Measurements from ENCODE around the gene KLHL17.
"Not testable (repeated sequence)": the region's sequence is repeated elsewhere in the genome, so short reads cannot be mapped to it uniquely, and the experiment has no call there.

Gene KLHL17

GRCh38 chr1:935751-936231, 24.6 kb upstream of the KLHL17 start:
- DNase-seq (ENCODE audit: low read depth in 1 of 2, low spot score in 1 of 2) = no peak

- DNase-seq (ENCODE audit: low read depth in 1 of 2, low spot score in 1 of 2) = no peak
These were observed 23.8 kb upstream of the KLHL17 start for GRCh38 chr1:936348-937264.

- no peak for DNase-seq (ENCODE audit: low read depth in 1 of 2, low spot score in 1 of 2)
These were observed 22.9 kb upstream of the KLHL17 start for GRCh38 chr1:937521-937920.

- no peak for DNase-seq (ENCODE audit: low read depth in 1 of 2, low spot score in 1 of 2)
These were observed 22.2 kb upstream of the KLHL17 start for GRCh38 chr1:938088-938683.

GRCh38 chr1:938711-939489, 21.5 kb upstream of the KLHL17 start:
- no peak for DNase-seq (ENCODE audit: low read depth in 1 of 2, low spot score in 1 of 2)

- no peak for DNase-seq (ENCODE audit: low read depth in 1 of 2, low spot score in 1 of 2)
These were observed 20.8 kb upstream of the KLHL17 start for GRCh38 chr1:939511-940106.

- no peak for DNase-seq (ENCODE audit: low read depth in 1 of 2, low spot score in 1 of 2)
These were observed 20.0 kb upstream of the KLHL17 start for GRCh38 chr1:940107-941014.

- no peak for DNase-seq (ENCODE audit: low read depth in 1 of 2, low spot score in 1 of 2)
These were observed 19.3 kb upstream of the KLHL17 start for GRCh38 chr1:941015-941587.

- no peak for DNase-seq (ENCODE audit: low read depth in 1 of 2, low spot score in 1 of 2)
These were observed 18.6 kb upstream of the KLHL17 start for GRCh38 chr1:941588-942383.

GRCh38 chr1:942411-942821, 18.0 kb upstream of the KLHL17 start:
- DNase-seq (ENCODE audit: low read depth in 1 of 2, low spot score in 1 of 2) = no peak

- no peak for DNase-seq (ENCODE audit: low read depth in 1 of 2, low spot score in 1 of 2)
These were observed 17.4 kb upstream of the KLHL17 start for GRCh38 chr1:942864-943533.

GRCh38 chr1:943545-944340, 16.6 kb upstream of the KLHL17 start:
- no peak for DNase-seq (ENCODE audit: low read depth in 1 of 2, low spot score in 1 of 2)

GRCh38 chr1:944341-945325, 15.8 kb upstream of the KLHL17 start:
- DNase-seq (ENCODE audit: low read depth in 1 of 2, low spot score in 1 of 2) = no peak

- no peak for DNase-seq (ENCODE audit: low read depth in 1 of 2, low spot score in 1 of 2)
These were observed 14.5 kb upstream of the KLHL17 start for GRCh38 chr1:945688-946556.

- not testable (repeated sequence) for DNase-seq (ENCODE audit: low read depth in 1 of 2, low spot score in 1 of 2)
These were observed 13.6 kb upstream of the KLHL17 start for GRCh38 chr1:946811-947210.

GRCh38 chr1:947958-948357, 12.4 kb upstream of the KLHL17 start:
- DNase-seq (ENCODE audit: low read depth in 1 of 2, low spot score in 1 of 2) = no peak
